SK-N-SH (cell line): ENCODE results near the gene TM7SF2. TPM values are rescaled to one million over a fixed set of nuclear protein-coding genes. Genes with fewer than 3 reads are reported as not detected.

Experiments
- CTCF ChIA-PET: fragments of 300-600, 350-600 bp; formaldehyde crosslinking; extraction: SDS; loops from one replicate; lab custom pipeline; 2021; lab: Yijun Ruan, JAX
- POLR2A ChIA-PET: fragments of 350-600 bp; sonication (Branson Sonifier 250); formaldehyde crosslinking; extraction: SDS; loops from one replicate; lab custom pipeline; 2020; ENCODE audit warnings: antibody characterized with exemption, inconsistent platforms; lab: Yijun Ruan, JAX
- DNase-seq: peaks from one replicate; pipeline ENCODE4 v3.0.0; 2012
- H2AFZ ChIP-seq: fragments of 200-600 bp; sonication (generic); 2 replicates; pipeline ENCODE4 v1.8.1; 2016; ENCODE audit warnings: antibody characterized with exemption, mild to moderate bottlenecking, low read depth
- H3F3A ChIP-seq: fragments of 200-600 bp; sonication (generic); replicated peaks from 2 replicates; pipeline ENCODE3; 2016; ENCODE audit warnings: antibody characterized with exemption, mild to moderate bottlenecking; ENCODE audit not compliant: insufficient read depth
- H3K27ac ChIP-seq, 2 experiments: fragments of 200-500 bp in 1 of 2; fragments of 200-600 bp in 1 of 2; sonication (Bioruptor generic) in 1 of 2; sonication (generic), shearing (Covaris generic) in 1 of 2; 2 replicates each; pipeline versions ENCODE4 v1.5.1 to v1.6.1; 2014 to 2016; ENCODE audit warnings: low read depth in 2 of 2, inconsistent platforms in 1 of 2, low read length in 1 of 2, mild to moderate bottlenecking in 1 of 2, mixed read lengths in 1 of 2
- H3K27me3 ChIP-seq: fragments of 200-600 bp; sonication (generic), shearing (Covaris generic); 2 replicates; pipeline ENCODE4 v1.6.1; 2016; ENCODE audit warnings: mixed run types; ENCODE audit not compliant: insufficient read depth
- H3K36me3 ChIP-seq, 2 experiments: fragments of 200-500 bp in 1 of 2; fragments of 200-600 bp in 1 of 2; sonication (Bioruptor generic) in 1 of 2; sonication (generic) in 1 of 2; replicated peaks in 1 of 2; 2 replicates each; pipeline versions ENCODE3 to v1.5.1; 2014 to 2016; ENCODE audit warnings: low read length in 1 of 2, mild to moderate bottlenecking in 1 of 2; ENCODE audit not compliant: insufficient read depth in 2 of 2, control insufficient read depth in 1 of 2
- H3K4me1 ChIP-seq, 2 experiments: fragments of 200-500 bp in 1 of 2; fragments of 200-600 bp in 1 of 2; sonication (Bioruptor generic) in 1 of 2; sonication (generic), shearing (Covaris generic) in 1 of 2; 2 replicates each; pipeline versions ENCODE4 v1.5.1 to v1.6.1; 2014 to 2016; ENCODE audit warnings: low read depth in 1 of 2, low read length in 1 of 2, mixed run types in 1 of 2; ENCODE audit not compliant: insufficient read depth in 2 of 2, control insufficient read depth in 1 of 2
- H3K4me2 ChIP-seq: fragments of 200-600 bp; sonication (generic), shearing (Covaris generic); 2 replicates; pipeline ENCODE4 v1.6.1; 2017; ENCODE audit warnings: mixed run types
- H3K4me3 ChIP-seq, 2 experiments: fragments of 200-500 bp in 1 of 2; fragments of 200-600 bp in 1 of 2; sonication (Bioruptor generic) in 1 of 2; sonication (generic), shearing (Covaris generic) in 1 of 2; 2 replicates each; pipeline versions ENCODE4 v1.5.1 to v1.8.1; 2014 to 2016; ENCODE audit warnings: low read depth in 2 of 2, inconsistent platforms in 1 of 2, low read length in 1 of 2, mild to moderate bottlenecking in 1 of 2, mixed read lengths in 1 of 2, moderate library complexity in 1 of 2
- H3K79me2 ChIP-seq: fragments of 200-600 bp; sonication (generic); 2 replicates; pipeline ENCODE4 v1.8.1; 2017; ENCODE audit warnings: mild to moderate bottlenecking; ENCODE audit not compliant: insufficient read depth
- H3K9ac ChIP-seq: fragments of 200-600 bp; sonication (generic); 2 replicates; pipeline ENCODE4 v1.6.1; 2017; ENCODE audit warnings: mixed run types
- H3K9me2 ChIP-seq: fragments of 200-600 bp; sonication (generic); 2 replicates; pipeline ENCODE4 v1.6.1; 2017; ENCODE audit warnings: mixed run types
- H3K9me3 ChIP-seq: fragments of 200-600 bp; sonication (generic); 2 replicates; pipeline ENCODE4 v1.6.1; 2017; ENCODE audit warnings: mixed run types, mild to moderate bottlenecking, moderate library complexity
- H4K20me1 ChIP-seq: fragments of 200-600 bp; sonication (generic); 2 replicates; pipeline ENCODE4 v1.6.1; 2017; ENCODE audit warnings: mild to moderate bottlenecking, mixed run types; ENCODE audit not compliant: insufficient read depth
- EP300 ChIP-seq, 2 experiments: IDR thresholded peaks; 2 replicates each; pipeline versions ENCODE4 v1.4.0 to v1.6.1; 2012; ENCODE audit warnings: borderline replicate concordance in 1 of 2, low read depth in 1 of 2, low read length in 1 of 2
- FOXM1 ChIP-seq: IDR thresholded peaks from 2 replicates; pipeline ENCODE4 v1.4.0; 2012; ENCODE audit warnings: low read depth, mild to moderate bottlenecking
- GABPA ChIP-seq: IDR thresholded peaks from 2 replicates; pipeline ENCODE4 v1.4.0; 2012; ENCODE audit warnings: low read depth, mild to moderate bottlenecking
- GATA2 ChIP-seq: sonication (generic); formaldehyde crosslinking; IDR thresholded peaks from 2 replicates; pipeline ENCODE4 v1.5.0; 2020; ENCODE audit warnings: mild to moderate bottlenecking, missing genetic modification reagents
- JUND ChIP-seq: IDR thresholded peaks from 2 replicates; pipeline ENCODE4 v1.4.0; 2012
- MEF2A ChIP-seq: IDR thresholded peaks from 2 replicates; pipeline ENCODE4 v1.4.0; 2012; ENCODE audit warnings: low read depth, borderline replicate concordance
- MXI1 ChIP-seq: IDR thresholded peaks from 2 replicates; pipeline ENCODE4 v1.6.1; 2012; ENCODE audit warnings: mild to moderate bottlenecking, low read depth, low read length, improper control_type of control experiment
- PBX3 ChIP-seq: IDR thresholded peaks from 2 replicates; pipeline ENCODE4; 2012
- RAD21 ChIP-seq: IDR thresholded peaks from 2 replicates; pipeline ENCODE4 v1.6.1; 2012; ENCODE audit warnings: mild to moderate bottlenecking, low read length
- RXRA ChIP-seq: IDR thresholded peaks from 2 replicates; pipeline ENCODE4 v1.4.0; 2012; ENCODE audit warnings: low read depth, mild to moderate bottlenecking, borderline replicate concordance
- SIN3A ChIP-seq: IDR thresholded peaks from 2 replicates; pipeline ENCODE4 v1.6.1; 2012; ENCODE audit warnings: low read depth, mild to moderate bottlenecking, low read length, moderate library complexity, borderline replicate concordance
- SMC3 ChIP-seq: IDR thresholded peaks from 2 replicates; pipeline ENCODE4 v1.6.1; 2012; ENCODE audit warnings: low read depth, low read length, improper control_type of control experiment
- TCF12 ChIP-seq: IDR thresholded peaks from 2 replicates; pipeline ENCODE4 v1.4.0; 2012
- TEAD4 ChIP-seq: IDR thresholded peaks from 2 replicates; pipeline ENCODE4 v1.4.0; 2012; ENCODE audit warnings: mild to moderate bottlenecking, borderline replicate concordance; ENCODE audit not compliant: insufficient read depth
- USF1 ChIP-seq: IDR thresholded peaks from 2 replicates; pipeline ENCODE4 v1.4.0; 2012; ENCODE audit warnings: low read depth, borderline replicate concordance
- WGBS: methylation state at CpG from one replicate; pipeline ENCODE4 v1.1.6; 2017; ENCODE audit warnings: low lambda C conversion rate; 5-methylcytosine and 5-hydroxymethylcytosine counted together
- polyA plus RNA-seq, 3 experiments: library from polyadenylated mRNA; depleted of rRNA; stranded (reverse); fragments of >200 nt; gene quantifications; 2 replicates each; pipeline ENCODE4 v1.2.3, GENCODE V29; 2012
- TF ChIP-seq, protein P1 (sequence below): fragments of 200-600 bp; sonication (generic); IDR thresholded peaks from 2 replicates; pipeline ENCODE4 v1.6.1; 2017; ENCODE audit warnings: antibody characterized with exemption, mild to moderate bottlenecking, moderate library complexity

Gene TM7SF2
- polyA plus RNA-seq, 1 of the 3 experiments (the other 2 are of a cell fraction): 87.8 TPM

DNA sequence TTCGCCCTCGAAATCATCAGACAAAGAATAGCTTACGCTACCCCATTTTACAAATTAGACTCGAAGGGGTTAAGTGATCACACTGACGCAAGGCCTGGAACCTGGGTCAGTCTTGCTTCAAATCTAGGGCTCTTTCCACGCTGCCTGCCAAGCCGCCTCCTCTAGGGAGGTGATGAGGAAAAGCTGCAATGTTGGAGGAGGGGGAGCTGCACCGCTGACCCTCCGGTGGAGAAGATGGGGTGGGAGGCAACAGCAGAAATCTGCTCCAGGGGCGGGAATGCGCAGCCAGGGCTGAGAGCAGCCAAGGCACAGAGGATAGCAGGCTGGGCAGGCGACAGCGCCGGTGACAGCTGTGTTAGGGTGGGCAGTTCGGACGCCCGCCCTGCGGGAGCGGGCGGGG lies 22.1 kb downstream of the TM7SF2 start:
- Histone ChIP-seq H3K9ac (peak overlapping the region; percentile 95), H2AFZ (0 out of 2 replicates have a peak overlapping the region, but pooled peaks have one; percentile 51), H3K79me2 (peaks cover 28% of the 10 kb centered on the region; the same call in 1 of the 2 replicates), H3K9me2 (no peaks in the 10 kb centered on the region), H3F3A (no peaks in the 10 kb centered on the region), H3K4me2 (peak overlapping the region; percentile 92), H3K27ac (peak overlapping the region in 1 of 2 experiments; percentile 95; a peak in 3 of 4 replicates), H3K4me1 (peaks cover 0 to 28% of the 10 kb centered on the region in 2 experiments; a peak in 2 of 4 replicates)
- no peak for DNase-seq
- CTCF ChIA-PET: interaction anchor here (0.6 to 2.7 kb wide), 6 partner anchors 12 to 204 kb away, joined by 3 to 23 read pairs (median 6); partner anchors contain the start of genes CAPN1, FAU, MRPL49 and POLA2
- WGBS: under 1% methylated on average over 12 of the region's 20 CpGs
- TF ChIP-seq TEAD4 (no peak), MEF2A (no peak), MXI1 (no peak), PBX3 (no peak), FOXM1 (no peak), RXRA (no peak), TCF12 (no peak), USF1 (no peak), JUND (no peak), SIN3A (no peak), SMC3 (no peak), EP300 (IDR thresholded peaks at IDR 0.05; ENCODE audit: borderline replicate concordance in 1 of 2, low read depth in 1 of 2, low read length in 1 of 2) (no peak), GATA2 (CRISPR knock-in tag) (no peak), RAD21 (no peak), GABPA (no peak)
- TF ChIP-seq, protein P1, sequence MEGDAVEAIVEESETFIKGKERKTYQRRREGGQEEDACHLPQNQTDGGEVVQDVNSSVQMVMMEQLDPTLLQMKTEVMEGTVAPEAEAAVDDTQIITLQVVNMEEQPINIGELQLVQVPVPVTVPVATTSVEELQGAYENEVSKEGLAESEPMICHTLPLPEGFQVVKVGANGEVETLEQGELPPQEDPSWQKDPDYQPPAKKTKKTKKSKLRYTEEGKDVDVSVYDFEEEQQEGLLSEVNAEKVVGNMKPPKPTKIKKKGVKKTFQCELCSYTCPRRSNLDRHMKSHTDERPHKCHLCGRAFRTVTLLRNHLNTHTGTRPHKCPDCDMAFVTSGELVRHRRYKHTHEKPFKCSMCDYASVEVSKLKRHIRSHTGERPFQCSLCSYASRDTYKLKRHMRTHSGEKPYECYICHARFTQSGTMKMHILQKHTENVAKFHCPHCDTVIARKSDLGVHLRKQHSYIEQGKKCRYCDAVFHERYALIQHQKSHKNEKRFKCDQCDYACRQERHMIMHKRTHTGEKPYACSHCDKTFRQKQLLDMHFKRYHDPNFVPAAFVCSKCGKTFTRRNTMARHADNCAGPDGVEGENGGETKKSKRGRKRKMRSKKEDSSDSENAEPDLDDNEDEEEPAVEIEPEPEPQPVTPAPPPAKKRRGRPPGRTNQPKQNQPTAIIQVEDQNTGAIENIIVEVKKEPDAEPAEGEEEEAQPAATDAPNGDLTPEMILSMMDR: no peak
- TF ChIP-seq, all 33 proteins: peak for 0
- peak overlapping the region; percentile 88 to 96 for H3K4me3 ChIP-seq
- H3K27me3 ChIP-seq: no peaks in the 10 kb centered on the region
- H3K36me3 ChIP-seq: peaks cover 19 to 37% of the 10 kb centered on the region in 2 experiments
- H4K20me1 ChIP-seq: no peaks in the 10 kb centered on the region; the same call in 1 of the 2 replicates
- no peaks in the 10 kb centered on the region for H3K9me3 ChIP-seq
- POLR2A ChIA-PET: interaction anchor here (0.5 to 2.9 kb wide), 4 partner anchors 11 to 59 kb away, joined by 3 to 25 read pairs (median 22); partner anchors contain the start of genes CAPN1, FAU, MRPL49 and ZNHIT2
